ENCODE results near the gene SELENON. TPM values are rescaled to one million over a fixed set of nuclear protein-coding genes. Genes with fewer than 3 reads are reported as not detected.

SELENON gene
- total RNA-seq, 1 donor from 2014 or later, result 5.2 TPM

DNA sequence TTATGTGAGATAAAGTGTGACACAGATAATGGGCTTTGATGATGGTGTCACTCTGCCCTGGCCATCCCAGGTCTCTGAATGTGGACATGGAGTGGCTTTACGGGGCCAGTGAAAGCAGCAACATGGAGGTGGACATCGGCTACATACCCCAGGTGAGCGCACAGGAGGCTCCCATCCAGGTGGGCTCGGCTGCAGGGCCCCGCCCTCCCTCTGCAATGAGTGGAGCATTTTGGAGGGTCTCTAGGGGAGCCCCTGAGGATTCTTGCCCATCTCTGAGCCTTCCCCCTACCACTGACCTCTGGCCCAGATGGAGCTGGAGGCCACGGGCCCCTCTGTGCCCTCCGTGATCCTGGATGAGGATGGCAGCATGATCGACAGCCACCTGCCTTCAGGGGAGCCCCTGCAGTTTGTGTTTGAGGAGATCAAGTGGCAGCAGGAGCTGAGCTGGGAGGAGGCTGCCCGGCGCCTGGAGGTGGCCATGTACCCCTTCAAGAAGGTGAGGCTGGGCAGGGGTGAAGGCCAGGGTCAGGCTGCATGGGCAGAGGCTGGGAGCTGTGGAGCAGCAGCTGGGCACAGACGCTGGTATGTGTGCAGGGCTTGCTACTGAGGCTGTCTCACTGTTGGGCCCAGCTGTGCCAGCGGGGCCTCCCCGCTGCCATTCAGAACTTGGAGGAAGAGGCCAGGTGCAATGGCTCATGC lies 11.5 kb downstream of the SELENON start:
- no peak overlapping the region for H3K27ac Mint-ChIP-seq
- intact Hi-C loops (cut with micrococcal nuclease), result loop anchor here (1.0 kb wide), 1 partner anchor 307 kb away; no protein-coding TSS in a partner anchor
- no peaks in the 10 kb centered on the region for H3K36me3 Mint-ChIP-seq (ENCODE audit: low read depth)
- no peak overlapping the region for H3K4me3 Mint-ChIP-seq
- H3K27me3 Mint-ChIP-seq (ENCODE audit: insufficient read depth), result no peaks in the 10 kb centered on the region
- DNase-seq (ENCODE audit: low spot score), result no peak
- H3K4me1 Mint-ChIP-seq (ENCODE audit: low read depth), result no peaks in the 10 kb centered on the region
- H3K9me3 Mint-ChIP-seq, result no peaks in the 10 kb centered on the region

DNA sequence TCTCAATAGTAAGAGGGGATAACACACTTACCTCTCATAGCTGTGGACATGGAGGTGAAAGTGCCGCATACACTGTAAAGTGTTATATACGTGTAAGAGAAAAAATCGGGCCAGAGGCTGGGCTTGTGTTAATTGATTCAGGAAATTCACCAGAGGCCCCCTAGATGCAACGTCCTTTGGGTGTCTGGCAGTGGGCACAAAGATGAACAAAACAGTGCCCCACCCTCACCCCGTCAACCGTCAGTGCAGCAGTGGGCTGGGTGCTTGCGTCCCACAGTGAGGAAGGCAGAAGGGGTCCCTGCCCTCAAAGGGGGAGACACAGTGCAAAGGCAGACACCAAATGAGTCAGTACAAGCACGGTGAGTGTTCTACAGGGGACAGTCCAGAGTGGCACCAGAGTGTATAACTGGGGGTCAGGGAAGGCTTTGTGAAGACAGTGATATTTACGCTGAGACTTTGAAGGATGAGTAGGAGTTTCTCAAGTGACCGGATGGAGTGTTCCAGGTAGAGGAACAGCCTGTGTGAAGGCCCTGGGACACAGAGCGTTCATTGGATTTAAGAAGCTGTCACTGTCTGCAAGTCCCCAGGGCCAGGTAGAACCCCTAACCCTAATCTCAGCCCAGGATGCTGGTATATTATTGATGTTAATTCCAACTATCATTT lies 13.2 kb downstream of the SELENON start:
- intact Hi-C loops (cut with micrococcal nuclease), result no loop called here
- Mint-ChIP-seq H3K27me3 (ENCODE audit: insufficient read depth) (no peaks in the 10 kb centered on the region), H3K4me3 (no peak overlapping the region), H3K4me1 (ENCODE audit: low read depth) (peaks cover 2% of the 10 kb centered on the region), H3K9me3 (no peaks in the 10 kb centered on the region), H3K36me3 (ENCODE audit: low read depth) (no peaks in the 10 kb centered on the region), H3K27ac (no peak overlapping the region)
- no peak for DNase-seq (ENCODE audit: low spot score)

DNA sequence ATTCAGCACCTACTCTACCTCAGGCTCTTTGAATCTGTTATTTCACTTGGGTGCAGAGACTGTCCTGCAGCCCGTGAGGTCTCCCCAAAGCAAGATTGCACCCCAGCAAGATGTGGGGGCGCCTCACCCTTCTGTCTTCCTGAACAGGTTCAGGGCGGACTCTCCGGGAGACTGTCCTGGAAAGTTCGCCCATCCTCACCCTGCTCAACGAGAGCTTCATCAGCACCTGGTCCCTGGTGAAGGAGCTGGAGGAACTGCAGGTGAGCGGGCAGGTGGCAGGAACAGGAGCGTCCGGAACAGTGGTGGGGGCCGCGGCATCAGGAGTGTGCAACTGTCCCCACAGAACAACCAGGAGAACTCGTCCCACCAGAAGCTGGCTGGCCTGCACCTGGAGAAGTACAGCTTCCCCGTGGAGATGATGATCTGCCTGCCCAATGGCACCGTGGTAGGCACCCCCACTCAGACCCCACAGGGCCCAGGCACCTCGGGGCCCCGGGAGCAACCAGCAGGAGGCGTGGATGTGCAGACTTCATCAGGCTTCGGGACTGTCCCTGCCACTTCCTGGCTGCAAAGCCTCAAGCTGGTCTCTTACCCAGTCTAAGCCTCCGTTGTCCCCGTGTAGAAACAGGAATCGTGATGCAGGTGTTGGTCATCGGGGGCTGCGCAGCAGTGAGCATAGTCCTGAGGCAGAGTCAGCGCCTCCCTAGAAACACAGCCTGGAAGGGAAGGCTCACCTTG lies 13.9 kb downstream of the SELENON start:
- Mint-ChIP-seq H3K4me3 (no peak overlapping the region), H3K36me3 (ENCODE audit: low read depth) (no peaks in the 10 kb centered on the region), H3K9me3 (no peaks in the 10 kb centered on the region), H3K4me1 (ENCODE audit: low read depth) (peaks cover 9% of the 10 kb centered on the region), H3K27me3 (ENCODE audit: insufficient read depth) (no peaks in the 10 kb centered on the region), H3K27ac (no peak overlapping the region)
- DNase-seq (ENCODE audit: low spot score), result no peak
- intact Hi-C loops (cut with micrococcal nuclease), result no loop called here

DNA sequence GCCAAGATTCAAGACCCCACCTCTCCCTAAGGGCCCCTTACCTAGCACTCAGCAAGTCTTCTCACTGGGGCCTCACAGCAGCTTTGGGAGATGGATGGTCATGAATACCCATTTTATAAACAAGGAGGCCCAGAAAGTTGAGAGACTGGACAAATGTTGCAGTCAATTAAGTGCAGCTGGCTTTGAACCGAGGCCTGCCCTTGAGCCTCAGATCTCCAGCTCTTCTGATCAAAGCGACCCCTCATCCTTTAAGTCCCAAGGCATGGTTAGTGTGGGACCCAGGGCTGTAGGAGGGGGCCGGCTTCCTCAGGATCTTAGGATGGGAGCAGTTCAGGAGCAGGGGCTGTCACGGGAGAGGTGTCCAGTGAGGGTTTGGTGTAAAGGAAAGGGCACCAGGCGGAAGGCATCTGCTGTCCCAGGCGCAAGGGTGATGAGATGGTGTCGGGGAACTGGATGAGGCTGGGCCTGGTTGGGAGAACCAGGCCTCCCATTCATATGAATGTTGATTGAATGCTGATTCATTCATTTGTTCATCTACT lies 14.6 kb downstream of the SELENON start:
- no peaks in the 10 kb centered on the region for H3K9me3 Mint-ChIP-seq
- no peak overlapping the region for H3K4me3 Mint-ChIP-seq
- H3K27me3 Mint-ChIP-seq (ENCODE audit: insufficient read depth), result no peaks in the 10 kb centered on the region
- peak overlapping the region; percentile 8 for H3K27ac Mint-ChIP-seq
- H3K36me3 Mint-ChIP-seq (ENCODE audit: low read depth), result no peaks in the 10 kb centered on the region
- DNase-seq (ENCODE audit: low spot score), result no peak
- intact Hi-C loops (cut with micrococcal nuclease), result no loop called here
- peaks cover 15% of the 10 kb centered on the region for H3K4me1 Mint-ChIP-seq (ENCODE audit: low read depth)

DNA sequence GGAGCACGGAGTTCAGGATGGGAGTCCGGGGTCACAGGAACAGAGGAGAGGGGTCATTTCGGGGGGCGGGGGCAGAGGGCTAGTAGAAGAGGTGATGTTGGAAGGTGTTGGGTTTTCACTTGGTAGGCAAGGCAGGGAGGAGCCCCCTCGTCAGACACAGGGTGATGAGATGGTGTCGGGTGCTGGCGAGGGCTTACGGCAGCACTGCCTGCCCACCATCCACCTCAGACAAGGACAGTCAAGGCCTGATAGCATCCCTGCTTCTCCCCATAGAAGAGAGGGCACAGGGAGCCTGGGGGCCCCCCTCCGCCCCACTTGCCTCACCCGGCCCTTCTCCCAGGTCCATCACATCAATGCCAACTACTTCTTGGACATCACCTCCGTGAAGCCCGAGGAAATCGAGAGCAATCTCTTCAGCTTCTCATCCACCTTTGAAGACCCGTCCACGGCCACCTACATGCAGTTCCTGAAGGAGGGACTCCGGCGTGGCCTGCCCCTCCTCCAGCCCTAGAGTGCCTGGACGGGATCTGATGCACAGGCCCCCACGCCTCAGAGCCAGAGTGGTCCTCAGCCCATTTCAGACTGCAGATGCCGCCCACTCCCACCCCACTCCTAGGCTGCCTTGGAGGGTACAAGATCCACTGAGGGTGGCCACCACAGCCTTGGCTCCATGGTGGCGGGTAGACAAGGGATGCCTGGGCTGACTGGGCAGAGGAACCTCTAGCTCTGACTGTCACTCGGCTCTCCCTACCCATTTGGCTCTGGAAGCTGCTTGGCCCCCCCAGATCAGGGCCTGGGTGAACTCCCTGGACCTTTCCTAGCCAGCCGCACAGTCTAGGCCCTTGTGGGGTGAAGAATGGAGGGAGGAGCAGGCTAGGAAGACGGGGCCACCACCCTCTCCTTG lies 15.5 kb downstream of the SELENON start:
- Mint-ChIP-seq H3K27me3 (ENCODE audit: insufficient read depth) (no peaks in the 10 kb centered on the region), H3K36me3 (ENCODE audit: low read depth) (no peaks in the 10 kb centered on the region), H3K4me1 (ENCODE audit: low read depth) (peaks cover 15% of the 10 kb centered on the region), H3K4me3 (no peak overlapping the region), H3K9me3 (no peaks in the 10 kb centered on the region), H3K27ac (no peak overlapping the region)
- no peak for DNase-seq (ENCODE audit: low spot score)
- intact Hi-C loops (cut with micrococcal nuclease), result no loop called here

DNA sequence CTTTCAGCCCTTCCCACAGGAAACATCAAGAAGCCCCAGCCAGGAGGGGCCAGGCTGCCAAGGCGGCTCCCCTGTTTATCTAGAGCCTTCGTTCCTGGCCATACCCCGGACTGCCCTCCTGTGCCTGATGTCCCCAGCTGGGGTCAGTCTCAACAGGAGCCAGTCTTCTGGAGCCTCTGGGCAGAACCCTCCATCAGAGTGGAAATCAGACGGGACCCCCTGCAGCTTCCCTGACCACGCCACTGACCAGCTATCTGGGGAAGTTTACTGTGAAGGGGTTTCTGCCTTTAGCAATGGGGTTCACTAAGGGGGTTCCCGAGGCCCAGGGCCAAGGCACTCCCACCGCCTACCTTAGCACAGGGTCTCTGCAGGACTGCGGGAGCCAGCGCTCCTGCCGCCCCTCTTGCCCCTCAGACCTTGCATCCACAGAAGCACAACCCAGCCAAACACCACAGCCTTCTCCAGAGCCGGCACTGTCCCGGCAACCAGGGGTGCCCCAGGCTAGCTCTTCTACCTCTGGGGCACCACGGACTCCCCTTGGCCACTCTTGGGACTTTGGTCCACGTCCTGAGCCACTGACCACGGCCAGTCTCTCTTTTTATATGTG lies 16.2 kb downstream of the SELENON start:
- Mint-ChIP-seq H3K9me3 (no peaks in the 10 kb centered on the region), H3K4me1 (ENCODE audit: low read depth) (peaks cover 23% of the 10 kb centered on the region), H3K36me3 (ENCODE audit: low read depth) (peaks cover 6% of the 10 kb centered on the region), H3K27ac (no peak overlapping the region), H3K4me3 (no peak overlapping the region), H3K27me3 (ENCODE audit: insufficient read depth) (no peaks in the 10 kb centered on the region)
- intact Hi-C loops (cut with micrococcal nuclease), result no loop called here
- no peak for DNase-seq (ENCODE audit: low spot score)

DNA sequence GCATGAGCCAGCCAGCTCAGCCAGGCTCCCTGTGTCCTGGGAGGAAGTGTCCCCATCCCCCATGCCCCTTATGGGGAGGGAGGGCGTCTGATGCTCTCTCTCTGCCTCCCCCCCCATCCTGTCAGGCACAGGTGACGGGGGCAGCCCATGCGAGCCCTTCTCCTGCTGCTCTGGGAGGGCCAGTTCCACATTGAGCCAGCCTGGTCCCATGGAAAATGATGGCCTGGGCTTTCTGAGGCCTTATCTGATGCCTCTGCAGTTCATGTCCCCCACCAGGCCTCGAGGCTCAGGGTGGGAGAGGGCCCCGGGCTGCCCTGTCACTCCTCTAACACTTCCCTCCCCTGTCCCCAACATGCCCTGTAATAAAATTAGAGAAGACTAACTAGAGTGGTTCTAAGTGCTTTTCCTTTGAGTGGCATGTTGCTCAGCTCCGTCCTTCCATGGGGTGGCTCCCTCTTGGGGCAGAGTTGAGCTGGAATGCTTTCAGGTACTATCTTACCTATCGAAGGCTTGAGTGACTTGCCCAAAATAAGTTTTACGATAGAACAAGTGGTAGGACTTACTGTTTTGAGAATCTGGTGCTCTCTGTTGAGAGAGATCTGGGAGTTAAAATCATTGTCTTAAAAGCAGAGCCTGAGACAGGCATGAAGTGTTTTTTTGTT lies 18.0 kb downstream of the SELENON start:
- Mint-ChIP-seq H3K27ac (peak overlapping the region; percentile 73), H3K27me3 (ENCODE audit: insufficient read depth) (no peaks in the 10 kb centered on the region)
- intact Hi-C loops (cut with micrococcal nuclease), result no loop called here

DNA sequence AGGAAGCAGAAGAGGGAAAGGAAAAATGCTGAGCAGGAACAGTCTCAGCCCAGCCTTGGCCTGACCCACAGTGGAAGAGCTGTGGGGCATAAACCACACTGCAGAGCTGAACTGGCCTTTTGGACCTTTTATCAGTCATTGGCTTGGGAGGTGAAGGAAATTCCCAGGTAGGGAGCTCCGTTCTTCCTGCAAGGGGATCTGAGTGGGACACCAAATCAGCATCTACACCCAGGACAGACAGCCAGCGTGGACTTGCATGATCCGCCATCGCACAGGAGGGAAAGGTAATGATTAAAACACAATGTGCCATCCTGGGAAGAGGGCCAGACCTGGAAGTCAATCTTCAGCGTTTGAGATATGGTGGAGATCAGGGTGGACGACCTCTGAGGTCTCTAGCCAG lies 18.6 kb downstream of the SELENON start:
- no peak for DNase-seq (ENCODE audit: low spot score)

More for the DNA sequence above, 18.0 kb downstream of the SELENON start:
- Mint-ChIP-seq H3K4me3 (peak overlapping the region; percentile 97), H3K9me3 (no peaks in the 10 kb centered on the region), H3K4me1 (ENCODE audit: low read depth) (peaks cover 35% of the 10 kb centered on the region), H3K36me3 (ENCODE audit: low read depth) (peaks cover 8% of the 10 kb centered on the region)
- no peak for DNase-seq (ENCODE audit: low spot score)

DNA sequence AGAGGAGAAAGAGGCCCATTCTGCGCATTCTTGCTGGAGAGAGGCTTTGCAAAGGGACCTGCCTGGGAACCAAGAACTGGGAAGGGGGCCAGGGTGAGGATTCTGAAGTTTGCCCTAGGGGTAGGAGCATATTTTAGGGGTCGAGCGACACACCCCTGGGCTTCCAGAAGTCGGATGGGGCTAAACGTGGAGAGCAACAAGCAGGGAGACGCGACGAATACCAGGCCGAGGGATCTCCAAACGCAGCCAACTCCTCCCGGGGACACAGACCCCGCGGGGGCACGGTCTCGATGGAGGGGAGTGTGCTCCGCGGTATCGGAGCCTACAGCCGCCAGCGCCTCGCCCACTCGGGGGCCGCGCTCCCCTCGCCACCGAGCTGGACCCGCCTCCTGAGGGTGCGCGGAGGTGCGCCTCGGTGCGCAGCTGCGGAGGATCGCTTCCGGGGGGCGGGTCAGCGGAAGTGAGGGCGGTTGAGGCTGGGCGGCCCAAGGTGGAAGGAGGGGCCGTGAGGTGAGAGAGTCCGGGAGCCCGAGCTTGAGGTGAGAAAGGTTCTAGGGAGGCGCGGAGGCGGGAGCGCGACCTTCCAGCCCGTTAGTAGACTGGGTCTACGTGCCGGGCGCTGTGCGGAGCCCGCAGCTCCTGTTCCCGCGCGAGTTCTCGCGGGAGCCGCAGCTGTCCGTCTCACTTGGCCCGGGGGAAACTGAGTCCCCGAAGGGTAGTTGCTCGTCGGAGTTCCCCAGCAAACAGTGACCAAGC lies 19.7 kb downstream of the SELENON start, which contains the start of gene MTFR1L:
Gene MTFR1L (plus strand): TSS at position 464 of the 756 bp plus-strand sequence. CDS start 3,151 bp downstream, outside the sequence.
- intact Hi-C loops (cut with micrococcal nuclease), result loop anchor here (1.0 kb wide), 5 partner anchors 40 to 572 kb away; partner anchors contain the start of genes AUNIP, MACO1, PAFAH2 and RSRP1
- Mint-ChIP-seq H3K4me1 (ENCODE audit: low read depth) (peaks cover 35% of the 10 kb centered on the region), H3K36me3 (ENCODE audit: low read depth) (peaks cover 12% of the 10 kb centered on the region), H3K9me3 (no peaks in the 10 kb centered on the region), H3K27ac (peak within 1 kb of the TSS; percentile 93), H3K4me3 (peak within 1 kb of the TSS; percentile 97), H3K27me3 (ENCODE audit: insufficient read depth) (no peaks in the 10 kb centered on the region)
- DNase-seq (ENCODE audit: low spot score), result peak; percentile 93

More for the DNA sequence above, 18.6 kb downstream of the SELENON start:
- H3K36me3 Mint-ChIP-seq (ENCODE audit: low read depth), result peaks cover 8% of the 10 kb centered on the region
- peak overlapping the region; percentile 73 for H3K27ac Mint-ChIP-seq
- peaks cover 35% of the 10 kb centered on the region for H3K4me1 Mint-ChIP-seq (ENCODE audit: low read depth)
- H3K9me3 Mint-ChIP-seq, result no peaks in the 10 kb centered on the region
- no peaks in the 10 kb centered on the region for H3K27me3 Mint-ChIP-seq (ENCODE audit: insufficient read depth)
- intact Hi-C loops (cut with micrococcal nuclease), result no loop called here
- peak overlapping the region; percentile 97 for H3K4me3 Mint-ChIP-seq

DNA sequence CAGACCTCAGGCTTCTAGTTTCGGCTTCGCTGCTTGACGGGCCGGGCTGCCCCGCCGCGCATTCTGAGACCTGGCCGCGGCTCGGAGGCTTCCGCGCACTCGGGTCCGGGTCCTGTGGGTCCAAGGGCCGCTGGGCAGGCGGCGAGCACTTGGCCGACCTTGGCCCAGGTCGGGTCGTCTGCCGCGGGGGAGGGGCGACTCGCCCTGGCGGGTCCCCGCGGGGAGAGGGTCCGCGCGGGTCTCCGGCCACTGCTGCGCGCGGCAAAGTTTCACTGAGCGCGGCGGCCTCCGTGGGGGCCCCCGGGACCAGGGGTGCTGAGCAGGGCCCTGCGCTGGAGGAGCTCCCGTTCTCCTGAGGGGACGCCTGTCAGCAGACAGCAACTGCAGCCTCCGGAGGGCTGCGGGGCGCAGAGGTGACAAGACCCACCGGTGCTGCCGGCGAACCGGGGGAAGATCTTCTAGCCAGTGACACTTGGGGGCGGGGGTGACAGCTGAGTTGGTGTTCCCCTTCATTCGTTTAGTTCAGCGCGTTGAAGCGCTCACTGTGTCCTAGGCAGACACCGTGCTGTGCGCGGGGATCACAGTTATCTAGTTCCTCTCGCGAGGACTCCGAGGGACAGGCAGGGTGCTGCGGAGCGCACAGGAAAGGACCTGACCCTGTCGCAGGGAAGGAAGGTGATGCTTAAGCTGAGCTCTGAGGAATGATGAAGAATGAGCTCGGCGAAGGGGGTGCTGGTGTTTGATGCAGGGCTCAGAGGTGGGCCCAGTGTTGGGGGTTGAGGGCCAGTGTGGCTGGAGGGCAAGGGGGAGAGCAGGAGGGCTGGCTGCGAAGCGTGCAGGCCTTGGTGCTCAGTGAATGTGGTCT lies 20.5 kb downstream of the SELENON start:
- Mint-ChIP-seq H3K27me3 (ENCODE audit: insufficient read depth) (no peaks in the 10 kb centered on the region), H3K4me1 (ENCODE audit: low read depth) (peaks cover 35% of the 10 kb centered on the region), H3K27ac (peak overlapping the region; percentile 93), H3K36me3 (ENCODE audit: low read depth) (peaks cover 12% of the 10 kb centered on the region), H3K9me3 (no peaks in the 10 kb centered on the region), H3K4me3 (peak overlapping the region; percentile 97)
- intact Hi-C loops (cut with micrococcal nuclease), result loop anchor here (1.0 kb wide), 4 partner anchors 39 to 573 kb away; partner anchors contain the start of genes AUNIP, MACO1, PAFAH2 and RSRP1
- DNase-seq (ENCODE audit: low spot score), result peak; percentile 74
